Fibroblast of mammary gland (primary cell): ENCODE results near the gene NCF2.
A peak's percentile ranks its signal among the peaks of the same experiment; 100 is the strongest.

Experiments used
- DNase-seq: peaks from one replicate; pipeline ENCODE4 v3.0.0-alpha.2; 2010; ENCODE audit warnings: low read depth
- H3K4me3 ChIP-seq: 2 replicates; pipeline ENCODE4 v1.5.1; 2011; ENCODE audit warnings: low read depth, mild to moderate bottlenecking, low read length, moderate library complexity; ENCODE audit not compliant: control insufficient read depth
- TF ChIP-seq, protein P1 (sequence below): conservative IDR thresholded peaks from 2 replicates; pipeline ENCODE4 v1.5.1; 2011; ENCODE audit warnings: low read depth, low read length, inconsistent platforms; ENCODE audit not compliant: control insufficient read depth, insufficient read depth

NCF2 gene, protein sequence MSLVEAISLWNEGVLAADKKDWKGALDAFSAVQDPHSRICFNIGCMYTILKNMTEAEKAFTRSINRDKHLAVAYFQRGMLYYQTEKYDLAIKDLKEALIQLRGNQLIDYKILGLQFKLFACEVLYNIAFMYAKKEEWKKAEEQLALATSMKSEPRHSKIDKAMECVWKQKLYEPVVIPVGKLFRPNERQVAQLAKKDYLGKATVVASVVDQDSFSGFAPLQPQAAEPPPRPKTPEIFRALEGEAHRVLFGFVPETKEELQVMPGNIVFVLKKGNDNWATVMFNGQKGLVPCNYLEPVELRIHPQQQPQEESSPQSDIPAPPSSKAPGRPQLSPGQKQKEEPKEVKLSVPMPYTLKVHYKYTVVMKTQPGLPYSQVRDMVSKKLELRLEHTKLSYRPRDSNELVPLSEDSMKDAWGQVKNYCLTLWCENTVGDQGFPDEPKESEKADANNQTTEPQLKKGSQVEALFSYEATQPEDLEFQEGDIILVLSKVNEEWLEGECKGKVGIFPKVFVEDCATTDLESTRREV

DNA sequence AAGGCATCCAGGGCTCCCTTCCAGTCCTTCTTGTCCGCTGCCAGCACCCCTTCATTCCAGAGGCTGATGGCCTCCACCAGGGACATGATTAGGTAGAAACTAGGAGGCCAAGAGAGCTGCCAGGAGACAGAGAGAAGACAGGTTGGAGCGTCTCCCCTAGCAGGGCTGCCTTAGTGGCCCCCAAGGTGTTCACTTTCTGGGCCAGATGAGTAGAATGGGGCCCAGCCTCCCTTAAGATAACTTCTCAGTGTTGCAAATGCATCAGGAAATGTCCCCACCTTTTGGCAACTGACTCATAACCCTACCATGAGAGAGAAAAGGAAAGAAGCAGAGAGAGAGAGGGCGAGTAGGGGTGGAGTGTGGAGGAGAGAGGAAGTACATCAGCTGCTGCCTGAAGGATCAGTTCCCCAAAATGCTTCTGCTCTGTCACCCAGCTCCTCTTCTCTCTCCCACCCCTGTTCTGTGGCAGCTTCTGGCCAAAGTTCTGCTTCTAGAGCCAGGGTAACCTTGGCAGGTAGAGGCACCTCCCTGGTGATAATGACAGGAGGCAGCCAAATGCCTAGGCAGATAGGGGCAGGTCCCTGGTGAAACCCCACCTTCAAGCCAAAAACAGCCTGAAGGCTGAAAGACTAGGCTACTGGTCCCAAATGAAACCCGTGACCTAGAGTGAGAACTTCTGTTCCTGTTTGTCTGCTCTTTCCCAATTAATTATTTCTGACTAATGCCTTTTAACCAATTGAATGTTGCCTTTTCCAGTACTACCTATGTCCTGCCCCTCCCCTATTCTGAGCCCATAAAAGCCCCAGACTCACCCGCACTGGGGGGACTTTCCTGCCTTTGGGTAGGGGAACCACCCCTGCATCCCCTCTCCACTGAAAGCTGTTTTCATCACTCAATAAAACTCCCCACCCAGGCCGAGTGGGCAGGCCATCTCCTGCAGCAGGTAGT, at the start of gene NCF2:
Gene NCF2, minus strand, starts transcription at position 216 of the 948 bp plus-strand sequence. Its CDS starts 130 bp downstream, at position 86.
- TF ChIP-seq, protein P1, sequence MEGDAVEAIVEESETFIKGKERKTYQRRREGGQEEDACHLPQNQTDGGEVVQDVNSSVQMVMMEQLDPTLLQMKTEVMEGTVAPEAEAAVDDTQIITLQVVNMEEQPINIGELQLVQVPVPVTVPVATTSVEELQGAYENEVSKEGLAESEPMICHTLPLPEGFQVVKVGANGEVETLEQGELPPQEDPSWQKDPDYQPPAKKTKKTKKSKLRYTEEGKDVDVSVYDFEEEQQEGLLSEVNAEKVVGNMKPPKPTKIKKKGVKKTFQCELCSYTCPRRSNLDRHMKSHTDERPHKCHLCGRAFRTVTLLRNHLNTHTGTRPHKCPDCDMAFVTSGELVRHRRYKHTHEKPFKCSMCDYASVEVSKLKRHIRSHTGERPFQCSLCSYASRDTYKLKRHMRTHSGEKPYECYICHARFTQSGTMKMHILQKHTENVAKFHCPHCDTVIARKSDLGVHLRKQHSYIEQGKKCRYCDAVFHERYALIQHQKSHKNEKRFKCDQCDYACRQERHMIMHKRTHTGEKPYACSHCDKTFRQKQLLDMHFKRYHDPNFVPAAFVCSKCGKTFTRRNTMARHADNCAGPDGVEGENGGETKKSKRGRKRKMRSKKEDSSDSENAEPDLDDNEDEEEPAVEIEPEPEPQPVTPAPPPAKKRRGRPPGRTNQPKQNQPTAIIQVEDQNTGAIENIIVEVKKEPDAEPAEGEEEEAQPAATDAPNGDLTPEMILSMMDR: no peak
- peak; percentile 29 for DNase-seq
- no peak within 1 kb of the TSS for H3K4me3 ChIP-seq

DNA sequence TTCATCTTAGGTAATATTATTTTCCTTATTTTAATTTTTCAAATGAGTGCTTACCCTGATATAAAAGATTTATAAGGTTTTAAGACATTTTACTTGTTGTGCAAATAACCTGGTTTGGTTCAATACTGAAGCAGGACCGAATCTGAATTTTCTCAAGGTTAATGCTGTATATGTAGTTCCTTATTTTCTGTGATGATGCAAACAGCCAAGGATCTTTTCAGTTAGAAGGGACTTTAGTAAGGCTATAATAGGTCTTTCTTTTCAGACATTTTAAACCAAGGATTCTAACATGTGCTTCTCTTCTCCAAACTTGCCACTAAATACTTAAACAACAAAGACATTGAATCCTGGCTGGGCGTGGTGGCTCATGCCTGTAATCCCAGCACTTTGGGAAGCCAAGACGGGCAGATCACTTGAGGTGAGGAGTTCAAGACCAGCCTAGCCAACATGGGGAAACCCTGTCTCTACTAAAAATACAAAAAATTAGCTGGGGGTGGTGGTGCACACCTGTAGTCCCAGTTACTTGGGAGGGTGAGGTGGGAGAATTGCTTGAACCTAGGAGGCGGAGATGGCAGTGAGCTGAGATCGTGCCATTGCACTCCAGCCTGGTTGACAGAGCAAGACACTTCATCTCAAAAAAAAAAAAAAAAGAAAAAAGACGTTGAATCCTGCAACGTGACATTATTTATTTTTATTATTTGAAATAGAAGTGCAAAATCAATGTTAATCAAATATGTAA, 48.6 kb upstream of the NCF2 start:
- no peak overlapping the region for H3K4me3 ChIP-seq
- TF ChIP-seq, protein P1: no peak
- DNase-seq: no peak

DNA sequence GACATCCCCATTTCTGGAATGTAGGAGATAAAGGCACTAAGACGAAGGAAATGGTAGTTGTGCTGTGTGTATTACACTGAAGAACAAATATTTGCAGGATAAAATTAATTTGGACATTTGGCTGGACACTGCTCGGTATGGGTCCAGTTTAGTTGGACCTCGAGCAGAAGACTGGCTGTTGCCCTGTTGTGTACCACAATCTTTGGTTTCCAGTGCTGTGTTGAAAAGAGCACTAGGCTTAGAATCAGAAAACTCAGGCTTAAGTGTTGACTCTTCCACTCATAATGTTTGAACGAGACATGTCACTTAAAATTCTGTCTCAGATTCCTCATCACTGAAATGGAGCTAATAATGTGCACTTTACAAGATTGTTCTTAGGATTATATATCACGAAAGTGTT, 46.5 kb upstream of the NCF2 start:
- TF ChIP-seq, protein P1: no peak
- DNase-seq: no peak
- H3K4me3 ChIP-seq: peak overlapping the region; percentile 82

DNA sequence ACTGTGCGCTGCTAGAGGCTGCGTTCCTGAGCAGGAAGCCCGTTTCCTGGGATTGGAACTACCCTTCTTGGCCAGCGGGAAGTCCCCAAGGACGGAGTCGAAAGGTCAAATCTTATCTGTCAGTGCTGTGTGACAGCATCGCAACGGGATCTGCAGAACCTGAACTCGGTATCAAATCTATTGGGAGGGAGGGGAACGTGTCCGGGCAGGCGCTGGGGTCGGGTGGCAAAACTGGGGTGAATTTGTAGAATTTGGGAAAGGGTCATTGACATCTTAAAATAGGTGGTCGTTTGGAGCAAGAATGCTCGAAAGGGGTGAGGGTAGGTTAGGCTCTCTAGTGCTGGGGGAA, 46.0 kb upstream of the NCF2 start:
- H3K4me3 ChIP-seq: peak overlapping the region; percentile 82
- TF ChIP-seq, protein P1: no peak
- DNase-seq: no peak

DNA sequence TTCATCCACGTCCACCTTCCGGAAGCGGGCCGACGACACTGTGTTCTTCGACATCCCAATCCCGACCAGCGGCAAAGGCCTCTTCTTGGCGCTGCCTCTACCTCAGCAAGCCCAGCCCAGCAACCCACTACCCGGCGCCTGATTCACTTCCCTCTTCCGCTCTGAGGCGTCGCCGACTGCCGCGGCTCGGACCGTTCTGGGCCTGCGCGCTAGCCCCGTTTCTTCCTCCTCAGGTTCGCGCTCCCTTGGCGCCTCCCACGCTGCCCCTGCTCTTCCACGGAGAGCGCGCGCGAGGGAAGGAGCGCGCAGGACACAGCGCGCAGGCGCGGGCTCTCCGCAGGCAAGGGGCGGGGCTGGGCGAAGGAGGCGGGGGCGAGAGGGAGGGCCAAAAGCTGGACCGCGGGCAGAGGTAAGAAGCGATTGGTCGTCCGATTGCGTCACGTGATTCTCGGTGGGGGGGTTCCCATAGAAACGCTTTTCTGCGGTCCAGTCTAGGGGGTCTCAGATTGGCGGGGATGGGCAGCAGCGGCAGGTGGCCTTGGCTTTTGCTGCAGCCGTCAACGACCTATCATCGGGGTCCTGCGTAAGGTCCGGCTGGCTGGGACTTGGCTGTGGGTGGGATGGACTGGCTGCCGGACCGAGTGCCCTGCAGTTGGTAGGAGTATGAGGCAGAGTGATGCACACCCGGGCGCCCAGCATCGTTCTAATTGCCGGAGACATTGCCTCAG, 45.5 kb upstream of the NCF2 start, which contains the start of gene ARPC5:
Gene ARPC5, minus strand, starts transcription at position 178 of the 728 bp plus-strand sequence. Its CDS starts 124 bp downstream, at position 54.
- peak; percentile 96 for DNase-seq
- TF ChIP-seq, protein P1: no peak
- peak within 1 kb of the TSS; percentile 85 for H3K4me3 ChIP-seq

DNA sequence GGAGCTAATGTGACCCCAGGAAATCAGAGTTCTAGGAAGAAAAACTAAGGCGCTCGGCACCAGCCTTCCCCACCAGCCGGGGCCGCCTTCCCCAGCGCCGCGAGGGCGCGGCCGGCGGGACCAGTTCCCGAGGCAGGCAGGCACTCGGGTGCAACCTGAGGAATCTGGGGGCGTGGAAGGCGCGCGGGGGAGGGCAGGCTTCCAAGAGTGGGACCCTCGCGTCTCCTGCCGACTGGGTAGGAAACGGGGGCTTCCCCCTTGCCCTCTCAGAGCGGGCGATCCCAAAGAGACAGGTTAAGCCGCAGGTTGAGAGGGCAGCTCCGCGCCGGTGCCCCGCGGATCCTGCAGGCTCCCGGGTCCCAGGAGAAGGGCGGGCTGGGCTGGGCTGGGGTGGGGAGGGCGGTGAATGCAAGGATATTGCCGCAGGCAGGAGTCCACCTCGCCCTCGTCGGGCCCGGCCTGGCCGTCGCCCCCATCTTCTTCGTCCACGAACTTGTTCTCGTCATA, 44.9 kb upstream of the NCF2 start:
- peak overlapping the region; percentile 85 for H3K4me3 ChIP-seq
- no peak for DNase-seq
- TF ChIP-seq, protein P1: no peak
